ENCODE measurements around the gene ISLR2. TPM values are rescaled to one million over a fixed set of nuclear protein-coding genes. Genes with fewer than 3 reads are reported as not detected.

ISLR2 gene
- total and polyA plus RNA-seq, 4 donors = 0.03 TPM; not detected in 3

DNA sequence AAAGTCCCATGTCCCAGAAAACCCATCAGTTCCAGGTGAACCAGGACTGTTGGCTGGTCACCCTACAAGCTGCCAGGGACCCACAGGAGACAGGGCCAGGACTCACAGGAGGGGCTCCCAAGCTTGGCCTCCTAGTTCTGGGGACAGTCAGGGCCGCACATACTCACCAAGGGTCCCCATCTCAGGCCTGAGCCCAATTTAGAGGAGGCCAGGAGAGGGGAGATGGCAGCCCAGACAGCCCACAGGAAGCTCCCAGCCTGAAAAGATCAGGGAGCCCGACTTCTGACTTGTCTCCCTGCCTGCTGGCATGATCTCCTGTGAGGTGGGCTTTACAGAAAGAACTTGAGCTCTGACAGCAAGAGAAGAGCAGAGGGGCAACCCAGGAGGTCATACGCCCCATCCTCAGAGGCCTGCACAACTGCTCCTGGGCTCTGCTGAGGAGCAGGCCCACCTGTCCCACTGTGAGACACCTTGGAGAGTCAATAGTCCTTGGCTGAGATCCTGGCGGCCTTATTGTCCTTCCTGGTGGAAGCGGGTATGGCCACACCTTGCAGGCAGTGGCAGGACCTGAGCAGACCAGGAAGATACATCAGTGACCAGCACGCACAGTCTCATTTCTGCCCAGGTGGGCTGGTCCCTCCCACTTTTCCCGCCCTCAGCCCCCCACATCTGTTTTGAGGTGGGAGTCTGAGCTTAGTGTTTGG is 40.6 kb downstream of the ISLR2 start:
- H3K27ac ChIP-seq (ENCODE audit: low read depth in 1 of 2, low read length in 2 of 2) = no peak overlapping the region
- WGBS = 87% methylated on average over 7 of the region's 7 CpGs

DNA sequence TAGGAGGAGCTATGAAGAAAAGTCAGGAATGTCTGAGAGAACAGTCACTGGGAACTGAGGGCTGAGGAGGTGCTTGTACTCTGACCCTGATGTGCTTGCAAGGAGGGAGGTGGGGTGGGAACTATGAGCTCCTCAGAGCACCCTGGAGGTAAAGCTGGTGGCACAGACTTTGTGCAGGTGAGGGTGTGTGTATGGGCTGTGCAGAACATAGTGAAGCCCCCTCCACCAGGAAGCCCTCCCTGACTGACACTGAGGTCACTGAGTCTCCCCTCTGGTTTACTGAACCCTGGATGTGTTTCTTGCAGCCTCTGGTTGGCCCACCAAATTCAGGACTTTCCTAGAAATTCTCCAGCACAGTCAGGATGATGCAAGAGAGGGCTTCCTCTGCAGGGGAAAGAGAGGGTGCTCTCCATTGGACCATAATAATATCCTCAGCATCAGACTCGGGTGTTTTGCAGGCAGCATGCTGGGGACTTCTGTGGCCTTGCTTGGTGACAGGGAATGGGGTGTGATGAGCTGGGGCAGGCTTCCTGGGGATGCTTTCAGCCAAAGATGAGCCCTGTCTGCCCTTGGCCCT is 41.7 kb downstream of the ISLR2 start:
- 75% methylated on average over 1 of the region's 1 CpG for WGBS
- H3K27ac ChIP-seq (ENCODE audit: low read depth in 1 of 2, low read length in 2 of 2) = no peak overlapping the region
- DNase-seq (ENCODE audit: low spot score) = no peak

More for the DNA sequence above, 40.6 kb downstream of the ISLR2 start:
- Histone ChIP-seq H3K27me3 (ENCODE audit: control insufficient read depth in 4 of 4, insufficient read depth in 4 of 4, low read length in 3 of 4) (no peaks in the 10 kb centered on the region), H3K36me3 (ENCODE audit: control insufficient read depth in 4 of 4, insufficient read depth in 3 of 4, low read depth in 1 of 4, low read length in 3 of 4) (no peaks in the 10 kb centered on the region), H3K4me3 (ENCODE audit: low read depth in 1 of 3, low read length in 3 of 3) (no peak overlapping the region), H3K4me1 (ENCODE audit: control insufficient read depth in 4 of 4, insufficient read depth in 4 of 4, low read length in 3 of 4) (peaks cover 0 to 3% (median 0%) of the 10 kb centered on the region in 4 donors), H3K9ac (ENCODE audit: low read depth in 1 of 2, low read length in 2 of 2) (no peak overlapping the region), H3K9me3 (ENCODE audit: control insufficient read depth in 4 of 4, low read length in 3 of 4) (no peaks in the 10 kb centered on the region)
- TF ChIP-seq TAF1 (conservative IDR thresholded peaks at IDR 0.05) (no peak), FOXA1 (IDR thresholded peaks at IDR 0.05) (no peak), HNF4A (conservative IDR thresholded peaks at IDR 0.05) (no peak), RXRA (IDR thresholded peaks at IDR 0.05) (no peak), RAD21 (IDR thresholded peaks at IDR 0.05) (no peak), NR2F2 (IDR thresholded peaks at IDR 0.05) (no peak), JUND (IDR thresholded peaks at IDR 0.05) (no peak)
- TF ChIP-seq, protein P1, sequence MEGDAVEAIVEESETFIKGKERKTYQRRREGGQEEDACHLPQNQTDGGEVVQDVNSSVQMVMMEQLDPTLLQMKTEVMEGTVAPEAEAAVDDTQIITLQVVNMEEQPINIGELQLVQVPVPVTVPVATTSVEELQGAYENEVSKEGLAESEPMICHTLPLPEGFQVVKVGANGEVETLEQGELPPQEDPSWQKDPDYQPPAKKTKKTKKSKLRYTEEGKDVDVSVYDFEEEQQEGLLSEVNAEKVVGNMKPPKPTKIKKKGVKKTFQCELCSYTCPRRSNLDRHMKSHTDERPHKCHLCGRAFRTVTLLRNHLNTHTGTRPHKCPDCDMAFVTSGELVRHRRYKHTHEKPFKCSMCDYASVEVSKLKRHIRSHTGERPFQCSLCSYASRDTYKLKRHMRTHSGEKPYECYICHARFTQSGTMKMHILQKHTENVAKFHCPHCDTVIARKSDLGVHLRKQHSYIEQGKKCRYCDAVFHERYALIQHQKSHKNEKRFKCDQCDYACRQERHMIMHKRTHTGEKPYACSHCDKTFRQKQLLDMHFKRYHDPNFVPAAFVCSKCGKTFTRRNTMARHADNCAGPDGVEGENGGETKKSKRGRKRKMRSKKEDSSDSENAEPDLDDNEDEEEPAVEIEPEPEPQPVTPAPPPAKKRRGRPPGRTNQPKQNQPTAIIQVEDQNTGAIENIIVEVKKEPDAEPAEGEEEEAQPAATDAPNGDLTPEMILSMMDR (IDR thresholded peaks at IDR 0.05; ENCODE audit: low read depth, low read length, missing input control) = no peak
- TF ChIP-seq, protein P2, sequence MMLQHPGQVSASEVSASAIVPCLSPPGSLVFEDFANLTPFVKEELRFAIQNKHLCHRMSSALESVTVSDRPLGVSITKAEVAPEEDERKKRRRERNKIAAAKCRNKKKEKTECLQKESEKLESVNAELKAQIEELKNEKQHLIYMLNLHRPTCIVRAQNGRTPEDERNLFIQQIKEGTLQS (IDR thresholded peaks at IDR 0.05) = no peak
- TF ChIP-seq, protein P3, sequence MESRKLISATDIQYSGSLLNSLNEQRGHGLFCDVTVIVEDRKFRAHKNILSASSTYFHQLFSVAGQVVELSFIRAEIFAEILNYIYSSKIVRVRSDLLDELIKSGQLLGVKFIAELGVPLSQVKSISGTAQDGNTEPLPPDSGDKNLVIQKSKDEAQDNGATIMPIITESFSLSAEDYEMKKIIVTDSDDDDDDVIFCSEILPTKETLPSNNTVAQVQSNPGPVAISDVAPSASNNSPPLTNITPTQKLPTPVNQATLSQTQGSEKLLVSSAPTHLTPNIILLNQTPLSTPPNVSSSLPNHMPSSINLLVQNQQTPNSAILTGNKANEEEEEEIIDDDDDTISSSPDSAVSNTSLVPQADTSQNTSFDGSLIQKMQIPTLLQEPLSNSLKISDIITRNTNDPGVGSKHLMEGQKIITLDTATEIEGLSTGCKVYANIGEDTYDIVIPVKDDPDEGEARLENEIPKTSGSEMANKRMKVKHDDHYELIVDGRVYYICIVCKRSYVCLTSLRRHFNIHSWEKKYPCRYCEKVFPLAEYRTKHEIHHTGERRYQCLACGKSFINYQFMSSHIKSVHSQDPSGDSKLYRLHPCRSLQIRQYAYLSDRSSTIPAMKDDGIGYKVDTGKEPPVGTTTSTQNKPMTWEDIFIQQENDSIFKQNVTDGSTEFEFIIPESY (IDR thresholded peaks at IDR 0.05) = no peak
- TF ChIP-seq, protein P4, sequence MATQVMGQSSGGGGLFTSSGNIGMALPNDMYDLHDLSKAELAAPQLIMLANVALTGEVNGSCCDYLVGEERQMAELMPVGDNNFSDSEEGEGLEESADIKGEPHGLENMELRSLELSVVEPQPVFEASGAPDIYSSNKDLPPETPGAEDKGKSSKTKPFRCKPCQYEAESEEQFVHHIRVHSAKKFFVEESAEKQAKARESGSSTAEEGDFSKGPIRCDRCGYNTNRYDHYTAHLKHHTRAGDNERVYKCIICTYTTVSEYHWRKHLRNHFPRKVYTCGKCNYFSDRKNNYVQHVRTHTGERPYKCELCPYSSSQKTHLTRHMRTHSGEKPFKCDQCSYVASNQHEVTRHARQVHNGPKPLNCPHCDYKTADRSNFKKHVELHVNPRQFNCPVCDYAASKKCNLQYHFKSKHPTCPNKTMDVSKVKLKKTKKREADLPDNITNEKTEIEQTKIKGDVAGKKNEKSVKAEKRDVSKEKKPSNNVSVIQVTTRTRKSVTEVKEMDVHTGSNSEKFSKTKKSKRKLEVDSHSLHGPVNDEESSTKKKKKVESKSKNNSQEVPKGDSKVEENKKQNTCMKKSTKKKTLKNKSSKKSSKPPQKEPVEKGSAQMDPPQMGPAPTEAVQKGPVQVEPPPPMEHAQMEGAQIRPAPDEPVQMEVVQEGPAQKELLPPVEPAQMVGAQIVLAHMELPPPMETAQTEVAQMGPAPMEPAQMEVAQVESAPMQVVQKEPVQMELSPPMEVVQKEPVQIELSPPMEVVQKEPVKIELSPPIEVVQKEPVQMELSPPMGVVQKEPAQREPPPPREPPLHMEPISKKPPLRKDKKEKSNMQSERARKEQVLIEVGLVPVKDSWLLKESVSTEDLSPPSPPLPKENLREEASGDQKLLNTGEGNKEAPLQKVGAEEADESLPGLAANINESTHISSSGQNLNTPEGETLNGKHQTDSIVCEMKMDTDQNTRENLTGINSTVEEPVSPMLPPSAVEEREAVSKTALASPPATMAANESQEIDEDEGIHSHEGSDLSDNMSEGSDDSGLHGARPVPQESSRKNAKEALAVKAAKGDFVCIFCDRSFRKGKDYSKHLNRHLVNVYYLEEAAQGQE (IDR thresholded peaks at IDR 0.05) = no peak
- DNase-seq (ENCODE audit: low spot score) = no peak

More for the DNA sequence above, 41.7 kb downstream of the ISLR2 start:
- TF ChIP-seq TAF1 (conservative IDR thresholded peaks at IDR 0.05) = no peak
- no peak for TF ChIP-seq HNF4A (conservative IDR thresholded peaks at IDR 0.05)
- TF ChIP-seq, protein P1 (IDR thresholded peaks at IDR 0.05; ENCODE audit: low read depth, low read length, missing input control) = no peak
- TF ChIP-seq, protein P2 (IDR thresholded peaks at IDR 0.05) = no peak
- no peak for TF ChIP-seq SP1 (IDR thresholded peaks at IDR 0.05)
- no peak for TF ChIP-seq RXRA (IDR thresholded peaks at IDR 0.05)
- TF ChIP-seq GABPA (IDR thresholded peaks at IDR 0.05 in 1 of 2, conservative IDR thresholded peaks at IDR 0.05 in 1 of 2) = no peak
- Histone ChIP-seq H3K27me3 (ENCODE audit: control insufficient read depth in 4 of 4, insufficient read depth in 4 of 4, low read length in 3 of 4) (no peaks in the 10 kb centered on the region), H3K4me1 (ENCODE audit: control insufficient read depth in 4 of 4, insufficient read depth in 4 of 4, low read length in 3 of 4) (peaks cover 0 to 3% (median 0%) of the 10 kb centered on the region in 4 donors), H3K4me3 (ENCODE audit: low read depth in 1 of 3, low read length in 3 of 3) (no peak overlapping the region), H3K9ac (ENCODE audit: low read depth in 1 of 2, low read length in 2 of 2) (no peak overlapping the region), H3K36me3 (ENCODE audit: control insufficient read depth in 4 of 4, insufficient read depth in 3 of 4, low read depth in 1 of 4, low read length in 3 of 4) (no peaks in the 10 kb centered on the region), H3K9me3 (ENCODE audit: control insufficient read depth in 4 of 4, low read length in 3 of 4) (no peaks in the 10 kb centered on the region)
